HG03066 (cell line): ENCODE measurements around the gene COL9A1.

ENCODE experiments used
- ATAC-seq: cut with Tn5 transposase; IDR thresholded peaks from one replicate; pipeline ENCODE4 v1.9.1; 2021; ENCODE audit warnings: low read depth; ENCODE audit not compliant: unreplicated experiment

COL9A1 gene

GRCh38 chr6:70236343-70236742 is 66.5 kb downstream of the COL9A1 start:
- ATAC-seq: no peak

- no peak for ATAC-seq
These were observed 68.2 kb downstream of the COL9A1 start for GRCh38 chr6:70234561-70235236.

- ATAC-seq: no peak
These were observed 71.6 kb downstream of the COL9A1 start for GRCh38 chr6:70231311-70231710.

GRCh38 chr6:70225055-70225454 is 77.8 kb downstream of the COL9A1 start:
- no peak for ATAC-seq

GRCh38 chr6:70222439-70222749 is 80.5 kb downstream of the COL9A1 start:
- ATAC-seq: no peak

- ATAC-seq: no peak
These were observed 81.0 kb downstream of the COL9A1 start for GRCh38 chr6:70221715-70222438.

- ATAC-seq: no peak
These were observed 81.7 kb downstream of the COL9A1 start for GRCh38 chr6:70221025-70221714.

GRCh38 chr6:70219943-70220613 is 82.8 kb downstream of the COL9A1 start:
- ATAC-seq: no peak

- no peak for ATAC-seq
These were observed 86.1 kb downstream of the COL9A1 start for GRCh38 chr6:70216767-70217166.

- ATAC-seq: no peak
These were observed 87.3 kb downstream of the COL9A1 start for GRCh38 chr6:70215460-70216108.

- no peak for ATAC-seq
These were observed 92.4 kb downstream of the COL9A1 start for GRCh38 chr6:70210462-70210861.

GRCh38 chr6:70208235-70208790 is 94.6 kb downstream of the COL9A1 start:
- ATAC-seq: no peak

GRCh38 chr6:70198785-70199184 is 104.1 kb downstream of the COL9A1 start:
- ATAC-seq: no peak

GRCh38 chr6:70196531-70196930 is 106.4 kb downstream of the COL9A1 start:
- ATAC-seq: no peak

GRCh38 chr6:70194421-70194820 is 108.5 kb downstream of the COL9A1 start:
- ATAC-seq: no peak

- no peak for ATAC-seq
These were observed 114.7 kb downstream of the COL9A1 start for GRCh38 chr6:70188202-70188601.

GRCh38 chr6:70186461-70186860 is 116.4 kb downstream of the COL9A1 start:
- no peak for ATAC-seq

GRCh38 chr6:70184723-70185122 is 118.2 kb downstream of the COL9A1 start:
- no peak for ATAC-seq

GRCh38 chr6:70183538-70183937 is 119.3 kb downstream of the COL9A1 start:
- no peak for ATAC-seq

GRCh38 chr6:70180901-70181599 is 121.8 kb downstream of the COL9A1 start:
- no peak for ATAC-seq
